ENCODE measurements around the gene ADAMTSL1. TPM values are rescaled to one million over a fixed set of nuclear protein-coding genes. Genes with fewer than 3 reads are reported as not detected.

Gene ADAMTSL1
- total RNA-seq, 1 experiment from 2014 or later, result not detected

- no TSS peak for BruUV-seq (replicated peaks)
- H3K27me3 Mint-ChIP-seq (ENCODE audit: unreplicated experiment), result peaks cover 47% of the 10 kb centered on the region
- no peak overlapping the region for H3K27ac Mint-ChIP-seq (ENCODE audit: unreplicated experiment)
- H3K4me1 Mint-ChIP-seq (ENCODE audit: low read depth, unreplicated experiment), result no peaks in the 10 kb centered on the region
- intact Hi-C loops (cut with micrococcal nuclease; ENCODE audit: unreplicated experiment), result no loop called here
- TF ChIP-seq CTCF (IDR thresholded peaks at IDR 0.05; ENCODE audit: unreplicated experiment), result no peak
- DNase-seq, result no peak
- H3K36me3 Mint-ChIP-seq (ENCODE audit: insufficient read depth, unreplicated experiment), result no peaks in the 10 kb centered on the region
- no peak overlapping the region for H3K4me3 Mint-ChIP-seq (ENCODE audit: low read depth, unreplicated experiment)
- CTCF ChIA-PET, result no interaction called here
- no peaks in the 10 kb centered on the region for H3K9me3 Mint-ChIP-seq (ENCODE audit: low read depth, unreplicated experiment)
These were observed 377.3 kb downstream of the ADAMTSL1 start for GRCh38 chr9:18851069-18851795.

- H3K27ac Mint-ChIP-seq (ENCODE audit: unreplicated experiment), result no peak overlapping the region
- peaks cover 59% of the 10 kb centered on the region for H3K27me3 Mint-ChIP-seq (ENCODE audit: unreplicated experiment)
- H3K9me3 Mint-ChIP-seq (ENCODE audit: low read depth, unreplicated experiment), result no peaks in the 10 kb centered on the region
- H3K4me3 Mint-ChIP-seq (ENCODE audit: low read depth, unreplicated experiment), result no peak overlapping the region
- intact Hi-C loops (cut with micrococcal nuclease; ENCODE audit: unreplicated experiment), result no loop called here
- DNase-seq, result no peak
- H3K4me1 Mint-ChIP-seq (ENCODE audit: low read depth, unreplicated experiment), result no peaks in the 10 kb centered on the region
- CTCF ChIA-PET, result no interaction called here
- H3K36me3 Mint-ChIP-seq (ENCODE audit: insufficient read depth, unreplicated experiment), result no peaks in the 10 kb centered on the region
- no TSS peak for BruUV-seq (replicated peaks)
- no peak for TF ChIP-seq CTCF (IDR thresholded peaks at IDR 0.05; ENCODE audit: unreplicated experiment)
These were observed 381.7 kb downstream of the ADAMTSL1 start for GRCh38 chr9:18855656-18856055.

GRCh38 chr9:18857334-18857733, 383.4 kb downstream of the ADAMTSL1 start:
- Mint-ChIP-seq H3K27ac (ENCODE audit: unreplicated experiment) (no peak overlapping the region), H3K9me3 (ENCODE audit: low read depth, unreplicated experiment) (no peaks in the 10 kb centered on the region), H3K4me3 (ENCODE audit: low read depth, unreplicated experiment) (no peak overlapping the region), H3K4me1 (ENCODE audit: low read depth, unreplicated experiment) (no peaks in the 10 kb centered on the region), H3K36me3 (ENCODE audit: insufficient read depth, unreplicated experiment) (no peaks in the 10 kb centered on the region), H3K27me3 (ENCODE audit: unreplicated experiment) (peaks cover 56% of the 10 kb centered on the region)
- no peak for DNase-seq
- CTCF ChIA-PET, result no interaction called here
- no TSS peak for BruUV-seq (replicated peaks)
- TF ChIP-seq CTCF (IDR thresholded peaks at IDR 0.05; ENCODE audit: unreplicated experiment), result no peak
- intact Hi-C loops (cut with micrococcal nuclease; ENCODE audit: unreplicated experiment), result no loop called here

GRCh38 chr9:18857769-18858168, 383.8 kb downstream of the ADAMTSL1 start:
- Mint-ChIP-seq H3K4me1 (ENCODE audit: low read depth, unreplicated experiment) (no peaks in the 10 kb centered on the region), H3K9me3 (ENCODE audit: low read depth, unreplicated experiment) (no peaks in the 10 kb centered on the region), H3K27ac (ENCODE audit: unreplicated experiment) (no peak overlapping the region), H3K4me3 (ENCODE audit: low read depth, unreplicated experiment) (no peak overlapping the region), H3K27me3 (ENCODE audit: unreplicated experiment) (peaks cover 51% of the 10 kb centered on the region), H3K36me3 (ENCODE audit: insufficient read depth, unreplicated experiment) (no peaks in the 10 kb centered on the region)
- BruUV-seq (replicated peaks), result no TSS peak
- DNase-seq, result no peak
- intact Hi-C loops (cut with micrococcal nuclease; ENCODE audit: unreplicated experiment), result no loop called here
- TF ChIP-seq CTCF (IDR thresholded peaks at IDR 0.05; ENCODE audit: unreplicated experiment), result no peak
- CTCF ChIA-PET, result no interaction called here
